Panc1 (cell line): Measurements from ENCODE around the gene METTL9.

Source experiments
- CTCF ChIP-seq: fragments of 450-650 bp; IDR thresholded peaks from 2 replicates; pipeline ENCODE4 v1.5.1; 2017; ENCODE audit warnings: mild to moderate bottlenecking
- POLR2AphosphoS5 ChIP-seq: IDR thresholded peaks from 2 replicates; pipeline ENCODE4 v1.6.1; 2012; ENCODE audit warnings: mild to moderate bottlenecking, low read depth, low read length, moderate library complexity
- REST ChIP-seq, 2 experiments: IDR thresholded peaks; 2 replicates each; pipeline ENCODE4 v1.6.1; 2011 to 2012; ENCODE audit warnings: low read depth in 2 of 2, control low read depth in 1 of 2, low read length in 1 of 2, mild to moderate bottlenecking in 1 of 2, moderate library complexity in 1 of 2; ENCODE audit not compliant: insufficient read depth in 1 of 2
- SIN3A ChIP-seq: IDR thresholded peaks from 2 replicates; pipeline ENCODE4 v1.6.1; 2012; ENCODE audit warnings: low read depth, mild to moderate bottlenecking, low read length, moderate library complexity, borderline replicate concordance; ENCODE audit not compliant: insufficient read depth

- TF ChIP-seq CTCF (no peak), POLR2AphosphoS5 (no peak), REST (IDR thresholded peaks at IDR 0.05; ENCODE audit: insufficient read depth in 1 of 2, low read depth in 2 of 2, low read length in 1 of 2) (no peak), SIN3A (no peak)
Measured at GRCh38 chr16:21619765-21620425, 20.5 kb downstream of the METTL9 start.
